Airway epithelial cell (primary cell): ENCODE measurements around the gene PAQR4. TPM values are rescaled to one million over a fixed set of nuclear protein-coding genes. Genes with fewer than 3 reads are reported as not detected.

Experiments
- total RNA-seq: library from RNA; depleted of rRNA; stranded (reverse); fragments of >200 nt; gene quantifications from 2 replicates; pipeline ENCODE4 v1.2.3, GENCODE V29; 2015

PAQR4 gene
- total RNA-seq = 20.6 and 27.6 TPM in 2 replicates

DNA sequence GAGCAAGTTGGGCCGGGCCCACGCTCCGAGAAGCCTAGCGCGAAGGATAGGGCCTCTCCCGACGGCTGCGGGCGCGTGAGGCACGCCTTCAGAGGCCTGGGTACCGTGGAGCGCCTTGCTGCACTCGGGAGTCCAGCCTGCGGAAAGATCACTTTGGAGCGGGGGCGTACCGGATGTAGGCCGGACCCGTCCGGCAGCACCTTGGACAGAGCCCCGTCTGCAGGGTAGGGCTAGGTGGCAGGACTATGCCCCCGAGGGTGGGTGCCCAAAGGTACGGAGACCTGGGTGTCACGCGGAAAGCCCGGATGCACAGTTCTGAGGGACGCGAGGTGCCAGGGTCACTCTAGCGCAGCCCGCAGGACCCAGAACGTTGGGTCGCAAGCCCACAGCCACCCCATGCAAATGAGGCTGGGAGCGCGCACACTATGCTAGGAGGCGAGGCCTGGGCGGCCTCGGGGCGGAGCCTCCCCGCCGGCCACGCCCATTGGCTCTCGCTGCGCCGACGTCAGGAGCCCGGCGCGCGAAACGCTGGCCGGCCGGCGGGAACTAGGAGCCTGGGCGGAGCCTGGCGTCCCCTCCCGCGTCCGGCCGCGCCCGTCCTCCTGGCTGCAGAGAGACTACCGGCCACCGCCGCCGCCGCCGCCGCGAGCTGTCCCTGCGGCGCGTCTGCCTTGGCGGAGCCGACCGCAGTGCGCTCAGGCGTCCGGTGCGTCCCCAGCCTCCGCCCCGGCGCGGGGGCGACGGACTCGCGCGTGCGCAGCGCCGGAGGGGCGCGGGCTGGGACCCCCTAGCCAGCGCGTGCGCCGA is at the start of gene PAQR4:
Gene PAQR4 (plus strand): TSS at position 611 of the 807 bp plus-strand sequence. CDS start 327 bp downstream, outside the sequence.

DNA sequence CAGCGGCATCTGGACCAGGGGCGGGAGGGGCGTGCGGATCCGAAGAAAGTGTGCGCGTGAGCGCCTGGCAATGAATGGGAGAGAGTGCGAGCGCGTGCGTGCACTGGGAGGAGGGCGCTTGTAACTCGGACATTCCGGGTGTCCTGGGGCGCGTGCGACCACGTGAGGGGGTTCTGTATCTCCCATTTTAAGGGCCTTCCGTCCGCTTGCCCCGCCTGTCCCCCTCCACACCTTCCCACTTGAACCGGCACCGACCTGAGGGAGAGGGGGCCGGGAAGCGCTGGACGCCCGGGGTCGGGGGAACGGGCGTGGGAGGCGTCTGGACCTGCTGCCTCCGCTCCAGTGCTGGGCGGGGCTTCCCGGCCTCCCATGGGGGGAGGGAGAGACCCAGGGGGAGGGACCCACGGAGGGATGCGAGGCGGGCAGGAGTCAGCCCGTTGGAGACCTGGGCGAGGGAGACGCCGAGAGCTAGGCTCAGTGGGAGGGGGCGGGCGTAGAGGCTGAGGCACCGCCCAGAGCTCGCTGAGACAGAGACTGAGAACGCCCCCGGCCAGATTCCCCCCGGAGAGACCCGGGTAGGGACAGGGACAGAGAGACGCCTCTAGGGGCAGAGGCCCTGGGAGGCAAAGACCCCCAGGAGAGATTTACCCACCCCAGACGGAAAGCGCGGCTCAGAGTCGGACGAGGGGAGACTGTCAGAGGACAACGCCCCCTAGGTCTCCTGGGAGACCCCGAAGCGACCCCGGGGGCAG is 5.2 kb upstream of the PAQR4 start, which contains the start of gene KREMEN2:
Gene KREMEN2 (plus strand): TSS at position 553 of the 752 bp plus-strand sequence. CDS start 246 bp downstream, outside the sequence.

DNA sequence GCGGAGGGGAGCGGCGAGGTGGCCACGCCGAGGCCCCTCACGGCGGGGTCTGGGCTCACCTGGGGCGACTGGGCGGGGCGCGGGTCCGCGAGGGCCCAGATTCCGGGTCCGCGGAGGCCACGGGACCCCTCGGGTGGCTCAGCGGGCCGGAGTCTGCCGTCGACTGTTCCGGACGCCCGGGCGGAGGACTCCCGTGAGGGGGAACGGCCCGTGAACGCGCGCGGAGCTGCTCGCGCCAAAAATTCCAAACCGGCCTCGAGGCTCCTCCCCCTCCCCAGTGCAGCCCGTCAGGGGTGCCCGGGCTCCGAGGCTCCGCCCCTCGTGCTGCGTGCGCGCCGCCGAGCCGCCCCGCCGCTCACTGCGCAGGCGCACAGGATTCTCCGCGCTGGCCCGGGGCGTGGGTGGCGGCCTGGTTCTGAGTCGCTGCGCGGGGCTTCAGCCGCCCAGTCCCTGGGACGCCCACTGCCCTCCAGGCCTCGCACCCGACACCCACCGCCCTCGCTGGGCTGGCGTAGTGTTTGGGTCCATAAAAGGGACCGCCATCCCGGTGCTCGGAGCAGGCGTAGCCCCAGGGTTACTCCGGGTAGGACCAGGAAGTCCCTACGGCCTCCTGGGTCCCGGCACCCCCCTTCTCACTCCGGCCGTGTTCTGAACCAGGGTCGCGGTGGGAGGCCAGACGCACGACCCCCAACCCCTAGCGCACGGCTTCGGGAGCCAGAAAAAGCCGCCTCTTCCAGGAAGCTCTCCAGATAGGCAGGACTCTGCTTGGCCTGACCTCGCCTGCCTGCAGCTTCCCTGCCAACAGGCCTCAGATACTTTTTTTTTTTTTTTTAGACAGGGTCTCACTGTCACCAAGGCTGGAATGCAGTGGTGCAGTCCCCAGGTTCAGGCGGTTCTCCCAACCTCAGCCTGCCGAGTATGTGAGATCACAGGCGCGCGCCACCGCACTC is 11.4 kb downstream of the PAQR4 start, which contains the start of gene PKMYT1:
Gene PKMYT1 (minus strand): TSS at position 220 of the 950 bp plus-strand sequence. CDS start 789 bp downstream, outside the sequence.

DNA sequence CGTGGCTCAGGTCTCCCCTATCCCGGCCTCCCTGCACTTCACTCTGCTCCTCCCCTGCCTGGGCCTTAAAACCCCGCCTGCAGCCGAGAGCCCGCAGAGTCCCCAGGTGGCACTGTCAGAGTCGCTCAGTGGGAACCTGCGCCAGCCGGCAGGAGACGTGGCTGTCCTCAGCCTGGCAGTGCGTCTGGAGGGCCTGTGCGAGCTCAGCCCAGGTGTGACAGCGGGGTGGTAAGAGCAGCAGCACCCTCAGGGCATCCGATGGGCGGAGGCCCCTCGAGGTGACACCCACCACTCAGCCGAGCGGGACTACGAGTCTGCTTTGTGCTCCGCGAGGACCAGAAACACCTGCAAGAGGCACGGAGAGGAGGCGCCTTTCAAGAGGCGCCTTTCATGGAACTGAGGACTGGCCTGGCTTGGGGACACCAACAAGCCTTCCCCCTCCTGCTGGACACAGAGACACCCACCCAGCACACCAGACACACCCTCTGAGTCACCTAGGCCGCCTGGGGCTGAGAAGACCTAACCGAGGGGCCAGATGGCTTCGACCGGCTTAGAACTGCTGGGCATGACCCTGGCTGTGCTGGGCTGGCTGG is 43.8 kb downstream of the PAQR4 start, which contains the start of gene CLDN9:
Gene CLDN9 (plus strand): TSS at position 96 of the 593 bp plus-strand sequence. CDS start 440 bp downstream, at position 536.

DNA sequence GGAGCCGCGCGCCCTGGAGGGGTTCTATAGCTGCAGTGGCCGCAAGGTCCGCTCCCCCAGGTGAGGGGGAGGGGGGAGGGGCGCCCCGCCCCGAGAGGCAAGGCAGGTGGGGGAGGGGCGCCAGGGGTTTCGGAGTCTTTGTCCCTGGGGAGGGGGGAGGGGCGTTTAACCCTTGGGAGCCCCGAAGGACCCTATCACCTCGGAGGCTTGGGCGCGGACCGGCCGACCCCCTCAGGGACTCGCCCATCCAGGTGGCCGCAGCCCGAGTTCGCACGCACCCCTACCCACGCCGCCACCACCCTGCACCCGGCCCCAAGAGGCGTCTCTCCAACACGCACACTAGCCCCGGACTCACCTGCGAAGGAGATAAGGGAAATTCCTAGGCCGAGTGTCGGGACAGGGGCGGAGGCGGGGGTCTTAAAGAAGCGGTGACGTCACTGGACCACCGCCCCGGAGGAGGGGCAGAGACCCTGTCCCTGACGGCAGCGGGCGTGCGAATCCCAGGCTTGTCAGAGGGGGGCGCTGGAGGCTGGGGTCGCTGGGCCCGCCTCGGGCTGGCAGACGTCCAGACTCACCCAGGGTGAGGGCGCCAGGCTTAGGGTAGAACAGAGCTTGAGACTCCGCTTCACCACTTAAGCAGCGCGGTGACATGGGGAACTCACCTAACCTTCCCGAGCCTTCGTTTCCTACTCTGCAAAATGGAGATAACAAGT is 48.8 kb downstream of the PAQR4 start, which contains the start of gene CLDN6:
Gene CLDN6 (minus strand): TSS at position 390 of the 713 bp plus-strand sequence. CDS start 2,162 bp downstream, outside the sequence.

DNA sequence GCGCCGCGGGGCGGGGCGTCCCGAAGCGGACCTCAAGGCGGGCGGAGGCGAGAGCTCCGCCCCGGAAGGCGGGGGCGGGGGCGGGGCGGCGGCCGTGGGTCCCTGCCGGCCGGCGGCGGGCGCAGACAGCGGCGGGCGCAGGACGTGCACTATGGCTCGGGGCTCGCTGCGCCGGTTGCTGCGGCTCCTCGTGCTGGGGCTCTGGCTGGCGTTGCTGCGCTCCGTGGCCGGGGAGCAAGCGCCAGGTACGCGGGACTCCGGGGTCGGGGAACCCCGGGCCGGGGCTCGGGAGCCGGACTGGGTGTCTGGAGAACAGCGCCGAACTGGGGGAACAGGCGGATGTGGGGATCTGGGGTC is 51.1 kb downstream of the PAQR4 start, which contains the start of gene TNFRSF12A:
Gene TNFRSF12A (plus strand): TSS at position 122 of the 357 bp plus-strand sequence. CDS start 30 bp downstream, at position 152.

Other genes starting within 250 kb of the PAQR4 start
- gene PRSS27, start 249.1 kb upstream of the PAQR4 start, total RNA-seq = 4.4 and 5.3 TPM in 2 replicates
- 60.4 and 103 TPM in 2 replicates for gene SRRM2, start 216.7 kb upstream of the PAQR4 start, total RNA-seq
- 367 and 643 TPM in 2 replicates for gene ELOB, start 192.1 kb upstream of the PAQR4 start, total RNA-seq
- not detected in 2 replicates for gene PRSS33, start 181.8 kb upstream of the PAQR4 start, total RNA-seq
- gene PRSS41, start 170.9 kb upstream of the PAQR4 start, total RNA-seq = not detected in 2 replicates
- 3.4 and 7.5 TPM in 2 replicates for gene PRSS21, start 152.1 kb upstream of the PAQR4 start, total RNA-seq
- 3.0 and 3.2 TPM in 2 replicates for gene ZG16B, start 139.0 kb upstream of the PAQR4 start, total RNA-seq
- gene PRSS22, start 111.2 kb upstream of the PAQR4 start, total RNA-seq = 21.6 and 23.4 TPM in 2 replicates
- gene FLYWCH2, start 86.1 kb upstream of the PAQR4 start, total RNA-seq = 74.3 and 115 TPM in 2 replicates
- gene FLYWCH1, start 57.4 kb upstream of the PAQR4 start, total RNA-seq = 38.6 and 46.0 TPM in 2 replicates
- gene KREMEN2, start 5.1 kb upstream of the PAQR4 start, total RNA-seq = 22.7 and 23.4 TPM in 2 replicates
- 52.6 and 82.7 TPM in 2 replicates for gene PKMYT1, start 11.1 kb downstream of the PAQR4 start, total RNA-seq
- gene CLDN9, start 43.6 kb downstream of the PAQR4 start, total RNA-seq = 0.49 TPM in 1 of 2 replicates, not detected in the other
- 0.63 and 0.70 TPM in 2 replicates for gene CLDN6, start 48.8 kb downstream of the PAQR4 start, total RNA-seq
- 298 and 319 TPM in 2 replicates for gene TNFRSF12A, start 51.0 kb downstream of the PAQR4 start, total RNA-seq
- gene HCFC1R1, start 54.6 kb downstream of the PAQR4 start, total RNA-seq = 27.3 and 35.7 TPM in 2 replicates
- gene THOC6, start 54.7 kb downstream of the PAQR4 start, total RNA-seq = 35.3 and 36.5 TPM in 2 replicates
- gene BICDL2, start 67.6 kb downstream of the PAQR4 start, total RNA-seq = 18.6 and 24.9 TPM in 2 replicates
- 0.46 and 0.56 TPM in 2 replicates for gene MMP25, start 77.2 kb downstream of the PAQR4 start, total RNA-seq
- 10.1 and 10.9 TPM in 2 replicates for gene IL32, start 96.3 kb downstream of the PAQR4 start, total RNA-seq
- not detected in 2 replicates for gene ZSCAN10, start 129.9 kb downstream of the PAQR4 start, total RNA-seq
- 18.0 and 20.3 TPM in 2 replicates for gene ZNF205, start 143.2 kb downstream of the PAQR4 start, total RNA-seq
- 4.9 and 9.0 TPM in 2 replicates for gene ZNF213, start 165.7 kb downstream of the PAQR4 start, total RNA-seq
- 0.78 TPM in 1 of 2 replicates, not detected in the other for gene OR1F1, start 218.9 kb downstream of the PAQR4 start, total RNA-seq